Fibroblast of skin of right quadriceps (primary cell): ENCODE data around the gene HES4.
"Not testable (repeated sequence)": the region's sequence is repeated elsewhere in the genome, so short reads cannot be mapped to it uniquely, and the experiment has no call there.

ENCODE experiments used
- DNase-seq: peaks from one replicate; pipeline ENCODE4 v3.0.0-alpha.2; 2013

Gene HES4

GRCh38 chr1:1033009-1033587 is 33.2 kb upstream of the HES4 start:
- peak; percentile 77 for DNase-seq

GRCh38 chr1:1032424-1032823 is 32.5 kb upstream of the HES4 start:
- DNase-seq: no peak

DNA sequence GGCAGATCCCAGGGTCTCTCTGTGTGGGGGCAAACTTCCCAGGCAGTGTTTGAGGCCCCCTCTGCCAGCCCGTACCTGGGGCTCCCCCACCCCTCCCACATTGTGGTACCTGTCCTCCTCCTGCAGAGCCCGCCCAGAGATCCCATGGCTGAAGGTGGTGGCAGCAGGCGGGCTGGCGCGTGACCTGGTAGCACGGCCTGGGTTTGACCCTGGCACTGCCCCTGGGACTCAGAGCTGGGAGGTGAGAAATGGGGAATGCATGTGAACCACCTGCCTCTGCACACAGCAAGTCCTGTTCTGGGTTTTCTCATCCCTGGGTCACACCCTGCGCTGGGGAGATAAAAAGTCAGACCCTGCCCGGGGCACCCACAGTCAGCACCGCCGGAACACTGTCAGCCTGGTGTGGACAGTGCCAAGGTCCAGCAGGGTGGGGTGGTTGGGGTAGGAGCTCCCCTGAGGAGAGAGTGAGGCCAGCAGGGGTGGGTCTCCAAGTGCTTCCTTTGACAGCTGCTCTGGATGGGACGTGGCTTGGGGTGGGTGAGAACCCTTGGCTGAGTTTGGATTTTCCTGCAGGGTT is 31.9 kb upstream of the HES4 start:
- no peak for DNase-seq

DNA sequence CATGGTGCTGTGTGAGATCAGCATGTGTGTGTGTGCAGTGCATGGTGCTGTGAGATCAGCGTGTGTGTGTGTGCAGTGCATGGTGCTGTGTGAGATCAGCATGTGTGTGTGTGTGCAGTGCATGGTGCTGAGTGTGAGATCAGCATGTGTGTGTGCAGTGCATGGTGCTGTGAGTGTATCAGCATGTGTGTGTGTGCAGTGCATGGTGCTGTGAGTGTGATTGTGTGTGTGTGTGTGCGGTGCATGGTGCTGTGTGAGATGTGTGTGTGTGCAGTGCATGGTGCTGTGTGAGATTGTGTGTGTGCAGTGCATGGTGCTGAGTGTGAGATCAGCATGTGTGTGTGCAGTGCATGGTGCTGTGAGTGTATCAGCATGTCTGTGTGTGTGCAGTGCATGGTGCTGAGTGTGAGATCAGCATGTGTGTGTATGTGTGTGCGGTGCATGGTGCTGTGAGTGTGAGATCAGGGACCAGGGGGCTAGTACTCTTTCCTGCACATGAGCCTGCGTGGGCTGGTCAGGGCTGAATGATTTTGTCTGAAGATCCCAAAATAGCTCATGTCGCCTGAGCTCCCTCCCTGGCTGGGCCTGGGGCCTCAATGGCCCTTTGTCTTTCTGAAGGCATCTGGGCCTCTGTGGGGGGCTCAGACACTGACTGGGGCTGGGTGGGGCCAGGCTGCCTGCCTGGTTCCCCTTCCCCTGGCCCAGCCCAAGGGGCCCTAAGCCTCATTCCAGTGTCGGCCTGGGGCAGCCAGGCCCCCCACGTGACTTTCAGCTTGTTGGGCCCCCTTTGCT is 31.2 kb upstream of the HES4 start:
- not testable (repeated sequence) for DNase-seq

- DNase-seq: no peak
These were observed 27.9 kb upstream of the HES4 start for GRCh38 chr1:1027791-1028190.

DNA sequence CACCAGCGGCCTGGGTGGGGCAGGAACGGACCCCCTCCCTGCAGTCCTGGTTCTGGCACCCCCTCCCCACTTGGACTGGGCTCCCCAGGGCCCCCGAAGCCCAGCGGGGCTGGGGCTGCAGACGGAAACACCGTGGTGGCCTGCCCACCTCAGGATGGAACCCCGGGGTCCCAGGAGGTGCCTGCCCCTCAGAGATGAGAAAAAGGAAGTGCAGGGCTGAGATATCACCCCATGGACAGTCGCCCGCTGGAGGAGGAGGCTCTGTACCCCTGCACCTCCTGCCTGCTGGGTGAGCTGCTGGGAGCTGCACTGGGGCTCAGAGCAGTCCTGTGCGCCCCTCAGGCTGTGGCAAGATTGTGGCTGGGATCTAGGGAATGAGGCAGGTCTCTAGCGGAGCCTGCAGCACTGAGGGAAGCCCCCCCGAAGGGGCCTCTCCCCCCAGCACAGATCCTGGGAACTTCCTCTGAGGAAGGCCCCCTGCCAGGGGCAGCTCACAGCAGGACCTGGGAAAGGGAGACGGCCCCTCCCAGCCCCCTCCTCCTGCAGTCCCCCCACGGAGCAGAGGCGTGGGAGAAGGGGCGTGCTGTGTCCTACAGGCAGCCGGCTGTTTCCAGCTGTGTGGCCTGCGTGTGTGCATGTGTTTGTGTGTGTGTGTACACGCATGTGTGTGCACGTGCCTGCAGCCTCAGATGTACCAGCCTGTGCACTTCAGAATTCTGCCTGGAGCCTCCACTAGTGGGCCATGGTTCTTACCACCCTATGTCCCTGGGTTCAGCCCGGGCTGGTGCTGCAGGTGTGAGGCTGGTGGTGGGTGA is 26.9 kb upstream of the HES4 start:
- DNase-seq: no peak

- DNase-seq: no peak
These were observed 25.8 kb upstream of the HES4 start for GRCh38 chr1:1025730-1026129.

GRCh38 chr1:1024771-1025699 is 25.1 kb upstream of the HES4 start:
- peak; percentile 56 for DNase-seq

GRCh38 chr1:1024149-1024770 is 24.4 kb upstream of the HES4 start:
- no peak for DNase-seq

DNA sequence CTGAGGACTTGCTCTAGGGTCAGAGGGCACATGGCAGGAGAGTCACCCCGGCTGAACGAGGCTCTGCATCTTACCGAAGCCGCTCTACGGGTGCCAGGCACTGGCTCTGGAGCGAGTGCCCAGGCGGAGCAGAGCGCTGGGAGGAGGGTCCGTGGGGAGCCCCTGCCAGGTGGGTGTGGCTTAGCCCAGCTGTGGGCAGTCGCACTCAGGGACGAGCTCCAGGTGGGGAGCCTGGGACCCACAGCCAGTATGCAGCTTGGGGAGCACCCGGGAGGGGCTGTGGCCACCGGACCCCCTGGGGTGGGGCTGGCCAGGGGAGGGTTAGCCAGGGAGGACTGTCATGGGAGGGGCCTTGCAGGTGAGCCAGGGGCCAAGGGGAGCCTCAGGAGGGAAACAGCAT is 23.8 kb upstream of the HES4 start:
- no peak for DNase-seq

GRCh38 chr1:1022302-1023009 is 22.6 kb upstream of the HES4 start:
- no peak for DNase-seq

GRCh38 chr1:1021920-1022259 is 22.0 kb upstream of the HES4 start:
- no peak for DNase-seq

DNA sequence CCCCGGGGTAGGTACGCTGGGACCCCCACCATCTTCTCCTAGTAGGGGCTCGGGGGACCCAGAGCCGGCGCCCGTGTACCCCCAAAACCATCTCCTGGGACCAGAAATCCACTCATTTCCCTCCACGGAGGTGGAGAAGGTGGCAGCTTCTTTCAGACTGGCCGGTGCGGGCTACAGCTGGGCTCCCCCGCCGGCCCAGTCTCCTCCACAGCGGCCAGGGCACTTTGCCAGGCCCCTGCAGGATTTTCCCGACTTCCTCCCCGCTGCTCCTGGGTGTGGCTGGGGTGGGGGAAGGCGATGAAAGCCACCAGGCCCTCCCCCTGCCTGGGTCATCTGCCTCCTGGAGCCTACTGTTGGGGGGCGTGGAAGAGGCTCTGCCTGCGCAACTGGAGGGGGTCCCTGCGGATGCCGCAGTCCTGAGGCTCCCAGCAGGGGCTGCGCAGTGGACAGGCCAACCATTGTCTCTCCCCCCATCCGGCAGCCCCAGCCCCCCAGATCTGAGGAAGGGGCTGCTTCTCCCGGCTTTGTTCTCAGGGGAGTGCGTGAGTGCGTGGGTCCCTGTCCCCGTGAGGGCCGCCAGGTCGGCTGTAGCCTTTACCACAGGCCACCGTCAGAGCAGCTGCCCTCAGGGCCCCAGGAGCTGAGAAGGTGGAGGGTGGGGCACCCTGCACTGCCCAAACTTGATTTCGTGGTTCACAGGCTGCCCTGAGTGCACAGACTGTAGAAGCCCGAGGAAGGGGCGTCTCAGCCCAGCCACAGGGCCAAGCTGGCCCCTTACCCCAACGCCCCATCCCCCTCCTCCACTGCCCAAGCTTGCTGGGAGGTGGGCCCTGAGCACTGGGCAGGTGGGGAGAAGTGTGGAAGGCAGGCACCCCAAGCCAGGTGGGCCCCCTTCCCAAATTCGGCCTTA is 21.4 kb upstream of the HES4 start:
- peak; percentile 83 for DNase-seq

DNA sequence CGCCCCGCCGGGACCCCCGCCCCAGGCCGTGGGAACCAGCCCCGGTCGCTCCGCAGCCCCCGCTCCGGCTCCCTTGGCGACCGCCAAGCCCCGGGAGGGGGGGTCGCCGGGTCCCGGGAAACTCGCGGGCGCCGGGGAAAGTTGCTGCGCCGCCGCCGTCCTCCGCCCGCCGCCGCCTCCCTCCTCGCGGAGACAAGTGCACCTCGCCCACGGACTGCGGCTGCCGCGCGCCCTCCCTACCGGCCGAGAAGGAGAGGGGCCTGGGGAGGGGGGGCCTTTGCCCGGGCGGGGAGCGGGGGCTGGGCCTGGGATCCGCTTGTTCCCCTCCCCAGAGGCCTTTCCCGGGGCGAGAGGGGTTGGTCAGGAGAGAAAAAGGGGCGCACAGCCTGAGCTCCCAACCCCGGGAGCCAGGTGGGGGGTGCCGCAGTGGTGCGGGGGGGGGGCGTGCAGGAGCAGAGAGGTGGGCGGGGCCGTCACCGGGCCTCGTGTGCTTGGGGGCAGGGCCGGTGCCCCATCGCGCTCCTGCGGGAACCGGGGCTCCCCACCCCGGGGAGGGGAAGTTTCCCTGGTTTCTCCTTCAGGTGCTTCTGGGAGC is 20.6 kb upstream of the HES4 start:
- no peak for DNase-seq

DNA sequence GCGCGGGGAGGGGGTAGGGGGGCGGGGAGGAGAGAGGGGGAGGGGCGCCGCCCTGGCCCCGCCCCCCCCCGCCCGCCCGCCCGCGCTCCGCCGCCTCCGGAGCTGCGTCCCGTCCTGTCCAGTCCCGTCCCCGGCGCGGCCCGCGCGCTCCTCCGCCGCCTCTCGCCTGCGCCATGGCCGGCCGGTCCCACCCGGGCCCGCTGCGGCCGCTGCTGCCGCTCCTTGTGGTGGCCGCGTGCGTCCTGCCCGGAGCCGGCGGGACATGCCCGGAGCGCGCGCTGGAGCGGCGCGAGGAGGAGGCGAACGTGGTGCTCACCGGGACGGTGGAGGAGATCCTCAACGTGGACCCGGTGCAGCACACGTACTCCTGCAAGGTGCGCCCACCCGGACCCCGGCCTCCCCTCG is 20.1 kb upstream of the HES4 start, which contains the start of gene AGRN:
Gene AGRN (plus strand): TSS at position 121 of the 405 bp plus-strand sequence. CDS start 53 bp downstream, at position 174.
- no peak for DNase-seq

- peak; percentile 86 for DNase-seq
These were observed 19.5 kb upstream of the HES4 start for GRCh38 chr1:1019122-1019999.

DNA sequence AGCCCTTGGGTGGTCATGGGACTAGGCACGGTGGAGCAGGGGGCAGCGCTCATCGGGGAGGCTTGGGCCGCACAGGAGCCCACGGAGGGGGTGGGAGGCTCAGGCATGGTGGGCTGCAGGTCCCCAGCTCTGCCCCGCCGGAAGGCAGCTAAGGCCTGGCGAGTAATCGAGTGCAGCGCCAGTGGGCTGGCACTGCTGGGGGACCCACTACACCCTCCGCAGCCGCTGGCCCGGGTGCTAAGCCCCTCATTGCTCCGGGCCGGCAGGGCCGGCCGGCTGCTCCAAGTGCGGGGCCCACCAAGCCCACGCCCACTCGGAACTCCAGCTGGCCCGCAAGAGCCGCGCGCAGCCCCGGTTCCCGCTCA is 18.4 kb upstream of the HES4 start:
- DNase-seq: not testable (repeated sequence)
